ENCODE measurements around the gene CAB39.

The CAB39 gene

GRCh38 chr2:230737791-230738226, 25.2 kb downstream of the CAB39 start:
- Histone ChIP-seq H3K27me3 (ENCODE audit: insufficient read depth, low read depth, severe bottlenecking) (no peaks in the 10 kb centered on the region), H3K4me3 (ENCODE audit: low read depth, low read length) (no peak overlapping the region), H3K9me3 (ENCODE audit: severe bottlenecking) (no peaks in the 10 kb centered on the region), H3K36me3 (peaks cover 5% of the 10 kb centered on the region; the same call in 1 of the 2 replicates), H3K27ac (no peak overlapping the region)
- no peak for TF ChIP-seq CTCF (IDR thresholded peaks at IDR 0.05; ENCODE audit: low read depth, low read length)
- DNase-seq = no peak

GRCh38 chr2:230738391-230738811, 25.8 kb downstream of the CAB39 start:
- no peak overlapping the region for H3K27ac ChIP-seq
- no peak for TF ChIP-seq CTCF (IDR thresholded peaks at IDR 0.05; ENCODE audit: low read depth, low read length)
- no peak for DNase-seq

GRCh38 chr2:230738924-230739323, 26.3 kb downstream of the CAB39 start:
- DNase-seq = no peak
- Histone ChIP-seq H3K9me3 (ENCODE audit: severe bottlenecking) (no peaks in the 10 kb centered on the region), H3K36me3 (peaks cover 5% of the 10 kb centered on the region; the same call in 1 of the 2 replicates), H3K4me3 (ENCODE audit: low read depth, low read length) (no peak overlapping the region), H3K27me3 (ENCODE audit: insufficient read depth, low read depth, severe bottlenecking) (no peaks in the 10 kb centered on the region), H3K27ac (no peak overlapping the region)
- no peak for TF ChIP-seq CTCF (IDR thresholded peaks at IDR 0.05; ENCODE audit: low read depth, low read length)

More at GRCh38 chr2:230738391-230738811, 25.8 kb downstream of the CAB39 start:
- Histone ChIP-seq H3K27me3 (ENCODE audit: insufficient read depth, low read depth, severe bottlenecking) (no peaks in the 10 kb centered on the region), H3K36me3 (peaks cover 5% of the 10 kb centered on the region; the same call in 1 of the 2 replicates), H3K4me3 (ENCODE audit: low read depth, low read length) (no peak overlapping the region), H3K9me3 (ENCODE audit: severe bottlenecking) (no peaks in the 10 kb centered on the region)

GRCh38 chr2:230739961-230740360, 27.3 kb downstream of the CAB39 start:
- Histone ChIP-seq H3K36me3 (peaks cover 8% of the 10 kb centered on the region; the same call in 1 of the 2 replicates), H3K9me3 (ENCODE audit: severe bottlenecking) (no peaks in the 10 kb centered on the region), H3K4me3 (ENCODE audit: low read depth, low read length) (no peak overlapping the region), H3K27me3 (ENCODE audit: insufficient read depth, low read depth, severe bottlenecking) (no peaks in the 10 kb centered on the region), H3K27ac (no peak overlapping the region)
- DNase-seq = no peak
- TF ChIP-seq CTCF (IDR thresholded peaks at IDR 0.05; ENCODE audit: low read depth, low read length) = no peak

GRCh38 chr2:230742781-230743180, 30.1 kb downstream of the CAB39 start:
- H3K27me3 ChIP-seq (ENCODE audit: insufficient read depth, low read depth, severe bottlenecking) = no peaks in the 10 kb centered on the region
- peaks cover 8% of the 10 kb centered on the region; the same call in 1 of the 2 replicates for H3K36me3 ChIP-seq
- H3K27ac ChIP-seq = no peak overlapping the region
- H3K9me3 ChIP-seq (ENCODE audit: severe bottlenecking) = no peaks in the 10 kb centered on the region
- no peak for DNase-seq
- H3K4me3 ChIP-seq (ENCODE audit: low read depth, low read length) = no peak overlapping the region
- no peak for TF ChIP-seq CTCF (IDR thresholded peaks at IDR 0.05; ENCODE audit: low read depth, low read length)

GRCh38 chr2:230746213-230746612, 33.6 kb downstream of the CAB39 start:
- Histone ChIP-seq H3K9me3 (ENCODE audit: severe bottlenecking) (no peaks in the 10 kb centered on the region), H3K4me3 (ENCODE audit: low read depth, low read length) (no peak overlapping the region), H3K27me3 (ENCODE audit: insufficient read depth, low read depth, severe bottlenecking) (no peaks in the 10 kb centered on the region), H3K36me3 (peaks cover 7% of the 10 kb centered on the region; the same call in 1 of the 2 replicates), H3K27ac (no peak overlapping the region)
- no peak for DNase-seq
- no peak for TF ChIP-seq CTCF (IDR thresholded peaks at IDR 0.05; ENCODE audit: low read depth, low read length)

Data from WERI-Rb-1 (cell line).